IPS-NIHi7 (cell line): ENCODE data around the gene LGALS9B.
"Not testable (repeated sequence)": the region's sequence is repeated elsewhere in the genome, so short reads cannot be mapped to it uniquely, and the experiment has no call there.

Experiments
- DNase-seq: peaks from one replicate; pipeline ENCODE4 v3.0.0; 2012; ENCODE audit warnings: mixed read lengths; ENCODE audit errors: extremely low spot score

Gene LGALS9B

DNA sequence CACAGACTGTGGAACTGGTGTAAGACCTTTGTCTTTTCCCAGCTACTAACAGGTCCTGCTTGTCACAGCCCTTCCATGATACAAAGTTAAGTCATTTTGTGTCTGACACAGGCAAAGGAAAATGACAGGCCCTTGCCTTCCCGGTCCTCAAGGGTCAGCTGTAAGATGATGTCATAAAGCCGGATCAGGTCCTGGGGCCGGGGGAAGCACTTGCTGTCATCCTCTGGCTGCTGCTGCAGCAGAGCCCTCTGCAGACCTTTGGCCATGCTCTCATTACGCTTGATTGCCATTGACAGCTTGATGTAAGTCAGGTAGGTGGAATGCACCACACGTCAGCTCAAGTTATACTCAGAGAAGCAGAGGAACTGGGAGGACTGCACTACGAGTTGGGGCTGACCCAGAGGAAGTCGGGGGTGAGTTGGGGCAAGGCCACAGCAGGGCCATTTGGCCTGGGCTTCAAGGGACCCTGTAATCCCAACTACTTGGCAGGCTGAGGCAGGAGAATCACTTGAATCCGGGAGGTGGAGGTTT is 50.9 kb downstream of the LGALS9B start:
- DNase-seq = not testable (repeated sequence)

DNA sequence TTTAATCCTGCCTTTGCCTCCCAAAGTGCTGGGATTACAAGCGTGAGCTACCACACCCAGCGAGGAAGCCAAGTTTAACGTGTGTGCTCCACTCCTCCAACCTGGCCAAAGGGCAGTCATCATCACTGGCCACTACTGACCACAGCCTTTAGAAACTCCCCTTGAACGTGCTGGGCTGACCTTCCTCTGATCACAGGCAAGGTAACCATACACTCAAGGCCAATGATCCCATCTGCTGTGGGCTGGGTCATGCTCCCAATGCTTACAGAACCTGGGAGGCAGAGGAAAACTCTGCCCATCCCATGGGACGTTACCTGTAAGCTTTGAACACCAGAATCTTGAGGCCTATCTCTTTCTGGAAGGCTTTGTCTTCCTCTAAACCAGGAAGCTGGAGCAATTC is 51.9 kb downstream of the LGALS9B start:
- DNase-seq = not testable (repeated sequence)

DNA sequence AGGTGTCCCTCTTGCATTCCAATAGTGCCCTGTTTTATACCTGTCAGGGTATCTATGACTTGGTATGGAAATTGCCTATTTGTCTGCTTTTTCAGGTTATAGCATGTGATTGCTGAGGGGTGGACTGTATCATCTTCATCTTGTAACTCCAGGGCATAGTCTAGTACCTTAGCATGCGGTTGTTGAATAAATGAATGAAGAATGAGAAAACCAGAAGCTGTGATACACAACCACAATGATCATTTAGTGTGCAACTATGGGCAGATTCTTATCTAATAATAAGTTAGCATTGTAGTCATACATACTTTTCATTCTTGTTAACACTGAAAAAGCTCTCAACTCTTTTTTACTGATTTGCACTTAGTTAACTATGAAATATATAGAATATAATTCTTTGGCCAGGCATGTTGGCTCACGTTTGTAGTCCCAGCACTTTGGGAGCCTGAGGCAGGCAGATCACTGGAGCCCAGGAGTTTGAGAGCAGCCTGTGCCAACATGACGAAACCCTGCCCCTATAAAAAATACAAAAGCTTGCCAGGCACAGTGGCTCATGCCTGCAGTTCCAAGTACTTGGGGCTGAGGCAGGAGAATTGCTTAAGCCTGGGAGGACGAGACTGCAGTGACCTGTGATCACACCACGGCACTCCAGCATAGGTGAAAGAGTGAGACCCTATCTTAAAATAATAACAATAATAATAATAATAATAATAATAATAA is 65.9 kb downstream of the LGALS9B start:
- not testable (repeated sequence) for DNase-seq

DNA sequence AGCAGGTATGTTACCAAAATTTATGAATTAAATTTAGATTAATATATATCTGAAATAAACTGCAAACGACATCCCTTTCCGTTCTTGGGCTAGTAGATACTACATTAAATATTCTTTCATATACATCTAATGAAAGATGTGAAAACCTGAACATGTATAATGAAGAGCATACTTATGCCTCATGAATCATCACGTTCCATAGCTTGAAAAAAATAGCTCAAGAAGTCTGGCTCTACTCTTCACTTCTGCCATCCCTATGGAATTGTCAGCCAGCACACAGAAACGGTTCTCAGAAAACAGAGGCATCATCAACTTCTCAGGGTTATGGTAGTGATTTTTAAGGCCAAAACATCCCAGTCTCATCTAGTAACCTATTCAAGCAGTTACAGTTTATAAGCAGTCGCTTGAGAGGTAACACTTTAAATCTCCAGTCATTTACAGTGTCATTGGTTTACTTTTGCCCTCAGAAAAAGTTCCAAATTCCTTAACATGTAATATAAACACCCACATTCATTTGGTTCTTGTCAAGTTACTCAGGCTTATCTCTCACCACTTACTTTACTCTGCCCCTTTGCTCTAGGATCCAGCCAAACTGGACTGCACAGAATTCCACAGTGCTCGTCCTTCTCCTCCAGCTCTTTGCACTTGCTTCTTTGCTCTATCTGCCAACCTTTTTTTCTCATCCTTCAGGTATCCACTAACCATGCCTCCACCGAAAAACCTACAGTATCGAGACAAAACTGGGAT is 66.6 kb downstream of the LGALS9B start:
- not testable (repeated sequence) for DNase-seq
